DOHH2 (cell line): Measurements from ENCODE around the gene FAM184A.

ENCODE experiments used
- H3F3A ChIP-seq: fragments of 200-600 bp; sonication (generic), shearing (Covaris generic); 2 replicates; pipeline ENCODE4 v1.6.0; 2016; ENCODE audit warnings: antibody characterized with exemption, mild to moderate bottlenecking; ENCODE audit not compliant: control insufficient read depth, insufficient read depth
- H3K27ac ChIP-seq: fragments of 200-600 bp; sonication (generic); 2 replicates; pipeline ENCODE4 v1.5.1; 2014; ENCODE audit warnings: low read depth, mild to moderate bottlenecking, low read length, moderate library complexity
- H3K27me3 ChIP-seq: fragments of 200-600 bp; sonication (generic); 2 replicates; pipeline ENCODE4 v1.6.1; 2014; ENCODE audit warnings: mild to moderate bottlenecking, low read length, mixed read lengths; ENCODE audit not compliant: control insufficient read depth
- H3K36me3 ChIP-seq: fragments of 200-600 bp; sonication (generic); 2 replicates; pipeline ENCODE4 v1.6.1; 2014; ENCODE audit warnings: mild to moderate bottlenecking, low read length, moderate library complexity, mixed read lengths; ENCODE audit not compliant: control insufficient read depth
- H3K4me1 ChIP-seq: fragments of 200-600 bp; sonication (generic); 2 replicates; pipeline ENCODE4 v1.6.1; 2014; ENCODE audit warnings: mild to moderate bottlenecking, low read length, mixed read lengths; ENCODE audit not compliant: control insufficient read depth
- H3K4me2 ChIP-seq: fragments of 200-600 bp; sonication (generic); 2 replicates; pipeline ENCODE4 v1.6.0; 2014; ENCODE audit warnings: mild to moderate bottlenecking, low read length, moderate library complexity
- H3K4me3 ChIP-seq: fragments of 200-600 bp; sonication (generic); 2 replicates; pipeline ENCODE4 v1.5.1; 2014; ENCODE audit warnings: mild to moderate bottlenecking, low read length, mixed read lengths
- H3K79me2 ChIP-seq: fragments of 200-600 bp; sonication (generic); 2 replicates; pipeline ENCODE4 v1.6.1; 2014; ENCODE audit warnings: mild to moderate bottlenecking, low read length, mixed read lengths; ENCODE audit not compliant: control insufficient read depth
- H3K9me2 ChIP-seq: fragments of 200-600 bp; sonication (generic); replicated peaks from 2 replicates; pipeline ENCODE4 v1.6.1; 2014; ENCODE audit warnings: mild to moderate bottlenecking, low read length, mixed read lengths; ENCODE audit not compliant: control insufficient read depth
- H3K9me3 ChIP-seq: fragments of 200-600 bp; sonication (generic); 2 replicates; pipeline ENCODE4 v1.6.1; 2014; ENCODE audit warnings: antibody characterized with exemption, low read length, mixed read lengths; ENCODE audit not compliant: control insufficient read depth, insufficient read depth
- H4K20me1 ChIP-seq: fragments of 200-600 bp; sonication (generic); 2 replicates; pipeline ENCODE4 v1.6.0; 2014; ENCODE audit warnings: low read depth, mild to moderate bottlenecking, antibody characterized with exemption, low read length, moderate library complexity; ENCODE audit not compliant: control insufficient read depth, insufficient read depth
- EZH2phosphoT487 ChIP-seq: fragments of 200-600 bp; sonication (generic); IDR thresholded peaks from 2 replicates; pipeline ENCODE4 v1.6.1; 2017; ENCODE audit warnings: borderline replicate concordance, mild to moderate bottlenecking, antibody characterized with exemption, low read length, moderate library complexity, mixed read lengths
- TF ChIP-seq, protein P1 (sequence below): fragments of 200-600 bp; sonication (generic); IDR thresholded peaks from one replicate; pipeline ENCODE4 v1.5.1; 2014; ENCODE audit warnings: antibody characterized with exemption, mild to moderate bottlenecking, low read depth, low read length; ENCODE audit not compliant: poor library complexity, severe bottlenecking

The FAM184A gene

DNA sequence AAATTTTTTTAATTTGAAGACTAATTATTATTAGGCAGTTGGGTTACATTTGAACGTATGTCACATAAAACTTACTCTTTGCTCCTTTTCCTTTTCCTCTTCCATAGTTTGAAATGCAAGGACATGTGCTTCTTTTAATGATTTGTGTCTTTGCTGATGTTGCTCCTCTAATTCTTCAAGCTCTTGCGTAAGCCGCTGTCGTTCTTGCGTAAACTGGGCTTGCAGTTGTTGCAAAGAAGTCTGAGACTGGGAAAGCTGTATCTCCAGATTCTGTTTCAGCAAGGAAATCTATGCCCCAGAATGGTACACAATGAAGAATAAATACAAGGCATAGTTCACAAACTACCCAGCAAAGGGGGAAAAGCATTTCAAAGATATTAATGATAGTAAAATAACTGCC lies 98.4 kb downstream of the FAM184A start:
- H3K9me2 ChIP-seq = no peaks in the 10 kb centered on the region
- H3K9me3 ChIP-seq = no peaks in the 10 kb centered on the region
- H3K4me3 ChIP-seq = no peak overlapping the region
- H3K27me3 ChIP-seq = peaks cover 5% of the 10 kb centered on the region
- no peaks in the 10 kb centered on the region for H3K79me2 ChIP-seq
- no peaks in the 10 kb centered on the region for H4K20me1 ChIP-seq
- H3F3A ChIP-seq = no peaks in the 10 kb centered on the region
- TF ChIP-seq, protein P1, sequence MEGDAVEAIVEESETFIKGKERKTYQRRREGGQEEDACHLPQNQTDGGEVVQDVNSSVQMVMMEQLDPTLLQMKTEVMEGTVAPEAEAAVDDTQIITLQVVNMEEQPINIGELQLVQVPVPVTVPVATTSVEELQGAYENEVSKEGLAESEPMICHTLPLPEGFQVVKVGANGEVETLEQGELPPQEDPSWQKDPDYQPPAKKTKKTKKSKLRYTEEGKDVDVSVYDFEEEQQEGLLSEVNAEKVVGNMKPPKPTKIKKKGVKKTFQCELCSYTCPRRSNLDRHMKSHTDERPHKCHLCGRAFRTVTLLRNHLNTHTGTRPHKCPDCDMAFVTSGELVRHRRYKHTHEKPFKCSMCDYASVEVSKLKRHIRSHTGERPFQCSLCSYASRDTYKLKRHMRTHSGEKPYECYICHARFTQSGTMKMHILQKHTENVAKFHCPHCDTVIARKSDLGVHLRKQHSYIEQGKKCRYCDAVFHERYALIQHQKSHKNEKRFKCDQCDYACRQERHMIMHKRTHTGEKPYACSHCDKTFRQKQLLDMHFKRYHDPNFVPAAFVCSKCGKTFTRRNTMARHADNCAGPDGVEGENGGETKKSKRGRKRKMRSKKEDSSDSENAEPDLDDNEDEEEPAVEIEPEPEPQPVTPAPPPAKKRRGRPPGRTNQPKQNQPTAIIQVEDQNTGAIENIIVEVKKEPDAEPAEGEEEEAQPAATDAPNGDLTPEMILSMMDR = no peak
- TF ChIP-seq EZH2phosphoT487 = no peak
- no peak overlapping the region for H3K4me2 ChIP-seq
- H3K36me3 ChIP-seq = no peaks in the 10 kb centered on the region
- H3K4me1 ChIP-seq = no peaks in the 10 kb centered on the region
- H3K27ac ChIP-seq = no peak overlapping the region

- Histone ChIP-seq H3F3A (no peaks in the 10 kb centered on the region), H3K4me1 (no peaks in the 10 kb centered on the region), H4K20me1 (no peaks in the 10 kb centered on the region), H3K9me2 (no peaks in the 10 kb centered on the region), H3K4me3 (no peak overlapping the region), H3K27ac (no peak overlapping the region), H3K4me2 (no peak overlapping the region), H3K79me2 (no peaks in the 10 kb centered on the region), H3K36me3 (no peaks in the 10 kb centered on the region), H3K27me3 (peaks cover 7% of the 10 kb centered on the region; the same call in 1 of the 2 replicates), H3K9me3 (no peaks in the 10 kb centered on the region)
- TF ChIP-seq, protein P1 = no peak
- no peak for TF ChIP-seq EZH2phosphoT487
Measured at GRCh38 chr6:118974790-118975189, 103.7 kb downstream of the FAM184A start.

DNA sequence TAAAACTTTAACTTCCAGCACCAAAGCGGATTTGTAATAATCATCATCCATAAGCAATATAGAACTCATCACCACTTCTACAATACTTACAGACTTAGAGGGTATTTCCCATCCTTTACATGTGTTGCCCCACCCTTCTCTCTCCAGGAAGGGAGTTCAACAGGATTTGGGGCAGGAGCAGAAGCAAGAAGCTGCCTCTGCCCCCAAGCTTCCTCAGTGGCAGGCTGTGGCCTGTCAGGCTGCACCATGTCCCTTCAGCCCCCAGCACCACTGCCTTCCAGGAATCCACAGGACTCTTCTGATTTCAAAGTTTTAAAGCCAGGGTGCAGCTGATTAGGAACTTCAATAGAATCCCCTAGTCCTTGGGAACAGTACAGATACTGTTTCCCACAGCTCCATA lies 106.8 kb downstream of the FAM184A start:
- no peak overlapping the region for H3K4me3 ChIP-seq
- no peaks in the 10 kb centered on the region for H3F3A ChIP-seq
- no peak overlapping the region for H3K27ac ChIP-seq
- H3K27me3 ChIP-seq = peaks cover 7% of the 10 kb centered on the region; the same call in 1 of the 2 replicates
- no peak for TF ChIP-seq EZH2phosphoT487
- TF ChIP-seq, protein P1 = no peak
- H3K4me1 ChIP-seq = no peaks in the 10 kb centered on the region
- H3K9me2 ChIP-seq = no peaks in the 10 kb centered on the region
- H3K79me2 ChIP-seq = no peaks in the 10 kb centered on the region
- no peaks in the 10 kb centered on the region for H3K9me3 ChIP-seq
- H3K4me2 ChIP-seq = no peak overlapping the region
- H4K20me1 ChIP-seq = no peaks in the 10 kb centered on the region
- no peaks in the 10 kb centered on the region for H3K36me3 ChIP-seq

- Histone ChIP-seq H3K27ac (no peak overlapping the region), H3K4me3 (no peak overlapping the region), H3K36me3 (no peaks in the 10 kb centered on the region), H3K9me3 (no peaks in the 10 kb centered on the region), H3K4me1 (no peaks in the 10 kb centered on the region), H3K27me3 (peaks cover 7% of the 10 kb centered on the region; the same call in 1 of the 2 replicates), H3F3A (no peaks in the 10 kb centered on the region), H4K20me1 (no peaks in the 10 kb centered on the region), H3K4me2 (no peak overlapping the region), H3K9me2 (no peaks in the 10 kb centered on the region), H3K79me2 (no peaks in the 10 kb centered on the region)
- no peak for TF ChIP-seq EZH2phosphoT487
- TF ChIP-seq, protein P1 = no peak
Measured at GRCh38 chr6:118970866-118971265, 107.6 kb downstream of the FAM184A start.
